ENCODE data around the gene ALAS1. TPM values are rescaled to one million over a fixed set of nuclear protein-coding genes. Genes with fewer than 3 reads are reported as not detected.
"Not testable (repeated sequence)": the region's sequence is repeated elsewhere in the genome, so short reads cannot be mapped to it uniquely, and the experiment has no call there.

ALAS1 gene
- total RNA-seq, 6 donors from 2014 or later, result 53.2 to 97.3 (median 74.0) TPM

- WGBS, 2 donors, result 24 to 27% methylated on average over 1 of the region's 1 CpG
- DNase-seq (no peak), ATAC-seq (ENCODE audit: low FRiP score in 2 of 2) (no peak)
- peaks cover 0 to 6% (median 0%) of the 10 kb centered on the region in 4 donors for H3K4me1 ChIP-seq
- no peaks in the 10 kb centered on the region for H3K36me3 ChIP-seq
- H3K4me3 ChIP-seq, result no peak overlapping the region
- TF ChIP-seq EP300 (IDR thresholded peaks at IDR 0.05), result no peak
- no peak for TF ChIP-seq POLR2A (IDR thresholded peaks at IDR 0.05)
- no peak for TF ChIP-seq POLR2AphosphoS5 (IDR thresholded peaks at IDR 0.05)
- no peak for TF ChIP-seq CTCF (IDR thresholded peaks at IDR 0.05)
- no peaks in the 10 kb centered on the region for H3K9me3 ChIP-seq
- no peaks in the 10 kb centered on the region for H3K27me3 ChIP-seq
- no peak overlapping the region for H3K27ac ChIP-seq
Measured at GRCh38 chr3:52159503-52159902, 38.5 kb upstream of the ALAS1 start.

- no peak overlapping the region for H3K27ac ChIP-seq
- no peaks in the 10 kb centered on the region for H3K9me3 ChIP-seq
- H3K27me3 ChIP-seq, result no peaks in the 10 kb centered on the region
- 86 to 100% methylated on average over 3 to 7 of the region's 7 CpGs for WGBS, 2 donors
- no peak for ATAC-seq (ENCODE audit: low FRiP score in 2 of 2)
- DNase-seq, result no peak
- TF ChIP-seq POLR2AphosphoS5 (IDR thresholded peaks at IDR 0.05) (no peak), POLR2A (IDR thresholded peaks at IDR 0.05) (no peak), EP300 (IDR thresholded peaks at IDR 0.05) (no peak), CTCF (IDR thresholded peaks at IDR 0.05) (no peak)
- H3K4me3 ChIP-seq, result no peak overlapping the region
- H3K4me1 ChIP-seq, result no peaks in the 10 kb centered on the region
- no peaks in the 10 kb centered on the region for H3K36me3 ChIP-seq
Measured at GRCh38 chr3:52162250-52162872, 35.6 kb upstream of the ALAS1 start.

- Histone ChIP-seq H3K36me3 (no peaks in the 10 kb centered on the region), H3K27ac (no peak overlapping the region), H3K4me1 (no peaks in the 10 kb centered on the region), H3K9me3 (no peaks in the 10 kb centered on the region), H3K4me3 (no peak overlapping the region), H3K27me3 (no peaks in the 10 kb centered on the region)
- DNase-seq (no peak), ATAC-seq (ENCODE audit: low FRiP score in 2 of 2) (no peak)
- no peak for TF ChIP-seq POLR2AphosphoS5 (IDR thresholded peaks at IDR 0.05)
- TF ChIP-seq EP300 (IDR thresholded peaks at IDR 0.05), result no peak
- no peak for TF ChIP-seq POLR2A (IDR thresholded peaks at IDR 0.05)
- TF ChIP-seq CTCF (IDR thresholded peaks at IDR 0.05), result no peak
- 69 to 72% methylated on average over 9 of the region's 9 CpGs for WGBS, 2 donors
Measured at GRCh38 chr3:52167240-52167639, 30.7 kb upstream of the ALAS1 start.

GRCh38 chr3:52170217-52170616 lies 27.7 kb upstream of the ALAS1 start:
- H3K9me3 ChIP-seq; H3K36me3 ChIP-seq; H3K4me1 ChIP-seq; H3K27me3 ChIP-seq; H3K4me3 ChIP-seq; DNase-seq; H3K27ac ChIP-seq; ATAC-seq (ENCODE audit: low FRiP score in 2 of 2): not testable (repeated sequence)
- WGBS, 2 donors, result 96 to 97% methylated on average over 3 of the region's 3 CpGs

GRCh38 chr3:52171514-52172261 lies 26.3 kb upstream of the ALAS1 start:
- peaks cover 0 to 2% (median under 1%) of the 10 kb centered on the region in 4 donors for H3K4me1 ChIP-seq
- WGBS, 2 donors, result 89 to 94% methylated on average over 3 of the region's 3 CpGs
- no peak overlapping the region for H3K27ac ChIP-seq
- no peak overlapping the region for H3K4me3 ChIP-seq
- no peaks in the 10 kb centered on the region for H3K27me3 ChIP-seq
- ATAC-seq (ENCODE audit: low FRiP score in 2 of 2), result no peak
- no peak for DNase-seq
- H3K9me3 ChIP-seq, result no peaks in the 10 kb centered on the region
- no peaks in the 10 kb centered on the region for H3K36me3 ChIP-seq
- no peak for TF ChIP-seq POLR2AphosphoS5 (IDR thresholded peaks at IDR 0.05)
- TF ChIP-seq POLR2A (IDR thresholded peaks at IDR 0.05), result no peak
- no peak for TF ChIP-seq EP300 (IDR thresholded peaks at IDR 0.05)
- no peak for TF ChIP-seq CTCF (IDR thresholded peaks at IDR 0.05)
